ENCODE measurements around the gene ARID1B.

Gene ARID1B

DNA sequence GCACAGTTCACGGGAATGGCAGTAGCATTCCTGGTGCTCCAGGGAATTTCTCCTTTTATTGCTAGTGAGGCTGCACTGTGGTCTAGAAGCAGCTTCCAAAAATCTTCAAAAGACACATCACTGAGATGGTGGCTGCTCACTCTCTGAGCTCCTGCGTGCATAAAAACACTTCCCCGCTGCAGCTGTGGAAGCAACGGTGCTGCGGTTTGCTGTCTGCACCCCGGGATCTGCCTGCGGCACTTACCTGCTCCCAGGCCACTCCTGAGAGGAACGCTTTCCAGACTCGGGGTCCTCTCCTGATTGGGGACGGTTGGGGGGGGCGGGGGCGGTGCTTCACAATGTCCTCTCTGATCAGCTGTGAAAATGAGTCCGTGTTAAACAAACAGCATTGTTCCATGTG lies 468.3 kb downstream of the ARID1B start:
- H3K9me3 Mint-ChIP-seq: peaks cover 7 to 10% of the 10 kb centered on the region in 2 donors
- H3K4me1 Mint-ChIP-seq: peaks cover 1 to 4% of the 10 kb centered on the region in 2 donors
- ATAC-seq (replicated peaks): no peak
- H3K36me3 Mint-ChIP-seq: peaks cover 0 to 3% of the 10 kb centered on the region in 2 donors
- no peak overlapping the region for H3K27ac Mint-ChIP-seq
- peaks cover 16 to 31% of the 10 kb centered on the region in 2 donors for H3K27me3 Mint-ChIP-seq
- no peak overlapping the region for H3K4me3 Mint-ChIP-seq
- no peak for DNase-seq

DNA sequence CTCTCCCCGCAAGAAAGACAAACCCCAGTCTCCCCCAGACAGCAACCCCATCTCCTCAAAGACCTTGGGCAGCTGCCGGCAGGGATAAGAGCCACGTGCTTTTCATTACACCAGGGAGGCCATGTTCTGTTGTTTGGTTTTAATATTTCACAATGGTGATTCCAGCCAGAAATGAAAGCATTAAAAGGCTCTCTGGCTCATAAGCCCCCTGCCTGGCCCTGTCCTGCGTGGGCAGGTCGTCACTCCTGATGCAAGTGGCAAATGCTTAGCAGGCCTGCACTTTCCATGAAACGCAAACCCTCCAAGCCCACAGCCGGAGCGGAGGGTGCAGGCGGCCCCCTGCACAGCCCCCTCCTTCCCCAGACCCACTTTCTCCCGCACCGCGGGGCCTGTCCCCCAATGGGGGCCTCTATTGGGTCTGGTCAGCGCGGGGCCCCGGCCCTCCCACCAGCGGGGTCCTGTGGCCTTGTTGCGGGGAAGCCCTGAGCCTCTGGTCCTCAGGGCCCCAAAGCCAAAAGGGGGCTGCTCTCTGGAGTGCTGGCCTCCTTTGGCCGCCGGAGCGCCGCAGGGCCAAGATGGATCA lies 469.0 kb downstream of the ARID1B start:
- H3K4me3 Mint-ChIP-seq: no peak overlapping the region
- no peak for ATAC-seq (replicated peaks)
- peaks cover 7 to 10% of the 10 kb centered on the region in 2 donors for H3K9me3 Mint-ChIP-seq
- no peaks in the 10 kb centered on the region for H3K4me1 Mint-ChIP-seq
- peaks cover 0 to 3% of the 10 kb centered on the region in 2 donors for H3K36me3 Mint-ChIP-seq
- DNase-seq: no peak
- H3K27me3 Mint-ChIP-seq: peaks cover 13 to 26% of the 10 kb centered on the region in 2 donors
- H3K27ac Mint-ChIP-seq: no peak overlapping the region

DNA sequence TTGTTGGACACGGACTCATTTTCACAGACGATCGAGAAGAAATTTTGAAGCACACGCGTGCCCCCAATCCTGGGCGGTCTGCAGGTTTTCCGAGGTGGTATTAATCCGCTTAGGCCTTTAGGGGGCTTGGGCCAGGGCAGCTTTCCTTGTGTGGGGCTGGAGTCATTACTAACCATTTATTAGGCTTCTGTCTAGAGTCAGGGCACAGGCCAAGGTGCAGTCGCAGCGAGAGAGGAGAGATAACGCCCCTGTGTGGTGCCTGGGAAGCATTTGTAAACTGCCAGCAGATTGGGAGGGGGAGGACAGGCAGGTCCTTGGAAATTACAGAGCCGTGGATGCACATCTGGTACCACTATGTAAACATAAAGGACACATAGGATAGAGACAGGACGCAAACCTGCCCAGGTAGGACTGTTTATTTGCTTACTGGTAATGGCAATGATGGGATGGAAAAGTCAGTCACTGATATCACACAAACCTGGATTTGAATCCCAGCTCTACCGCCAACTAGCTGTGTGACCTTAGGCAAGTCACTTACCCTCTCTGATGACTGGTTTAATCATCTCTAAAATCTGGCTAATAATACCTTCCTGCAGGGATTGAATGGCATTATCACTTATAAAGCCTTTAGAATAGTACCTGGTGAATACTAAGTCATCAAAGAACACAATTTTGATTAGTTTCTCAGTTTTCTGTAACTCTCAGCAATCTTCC lies 469.8 kb downstream of the ARID1B start:
- no peak overlapping the region for H3K4me3 Mint-ChIP-seq
- no peak for DNase-seq
- ATAC-seq (replicated peaks): no peak
- H3K36me3 Mint-ChIP-seq: peaks cover 0 to 3% of the 10 kb centered on the region in 2 donors
- peaks cover 7 to 10% of the 10 kb centered on the region in 2 donors for H3K9me3 Mint-ChIP-seq
- peaks cover 17 to 26% of the 10 kb centered on the region in 2 donors for H3K27me3 Mint-ChIP-seq
- H3K27ac Mint-ChIP-seq: no peak overlapping the region
- H3K4me1 Mint-ChIP-seq: no peaks in the 10 kb centered on the region

DNA sequence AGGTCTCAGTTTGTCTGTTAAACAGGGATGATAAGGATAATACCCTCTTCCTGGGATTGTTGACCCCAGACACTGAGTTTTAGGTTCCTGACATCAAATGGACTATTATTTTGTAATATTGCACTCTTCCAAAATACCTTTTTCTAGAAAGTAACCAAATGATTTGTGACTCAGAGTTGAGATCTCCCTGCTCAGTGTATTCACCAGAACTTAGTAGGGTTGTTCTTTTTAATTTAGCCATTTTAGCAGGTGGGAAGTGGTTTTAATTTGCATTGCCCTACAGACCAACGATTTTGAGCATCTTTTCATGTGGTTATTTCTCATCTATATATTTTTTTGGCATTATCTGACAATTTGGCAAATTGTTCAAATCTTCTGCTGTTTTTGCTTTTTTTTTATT lies 471.1 kb downstream of the ARID1B start:
- DNase-seq: no peak
- H3K4me1 Mint-ChIP-seq: no peaks in the 10 kb centered on the region
- peaks cover 13 to 20% of the 10 kb centered on the region in 2 donors for H3K27me3 Mint-ChIP-seq
- peaks cover 7 to 10% of the 10 kb centered on the region in 2 donors for H3K9me3 Mint-ChIP-seq
- H3K36me3 Mint-ChIP-seq: peaks cover 0 to 3% of the 10 kb centered on the region in 2 donors
- no peak overlapping the region for H3K4me3 Mint-ChIP-seq
- no peak for ATAC-seq (replicated peaks)
- no peak overlapping the region for H3K27ac Mint-ChIP-seq

DNA sequence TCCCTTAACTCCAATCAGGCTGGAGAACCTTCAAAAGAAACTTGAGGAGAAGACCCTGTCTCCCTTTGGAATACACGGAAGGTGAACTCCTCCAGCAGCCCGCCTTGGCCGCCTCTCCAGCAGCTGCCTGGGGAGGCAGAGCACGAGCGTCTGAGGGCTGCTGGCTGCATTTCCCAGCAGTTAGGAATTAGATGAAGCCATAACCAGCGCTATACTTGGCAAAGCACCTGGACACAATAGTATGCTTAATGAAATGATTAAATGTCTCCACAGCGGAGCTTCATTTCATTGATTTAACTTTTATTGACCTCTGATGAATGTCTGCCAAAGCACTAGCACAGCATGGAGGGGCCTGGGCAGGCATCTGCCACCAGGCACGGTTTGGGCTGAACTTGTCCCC lies 472.6 kb downstream of the ARID1B start:
- Mint-ChIP-seq H3K27ac (no peak overlapping the region), H3K4me1 (no peaks in the 10 kb centered on the region), H3K36me3 (peaks cover 0 to 3% of the 10 kb centered on the region in 2 donors), H3K27me3 (peaks cover 11 to 14% of the 10 kb centered on the region in 2 donors), H3K9me3 (peaks cover 3 to 6% of the 10 kb centered on the region in 2 donors), H3K4me3 (no peak overlapping the region)
- no peak for ATAC-seq (replicated peaks)
- no peak for DNase-seq

DNA sequence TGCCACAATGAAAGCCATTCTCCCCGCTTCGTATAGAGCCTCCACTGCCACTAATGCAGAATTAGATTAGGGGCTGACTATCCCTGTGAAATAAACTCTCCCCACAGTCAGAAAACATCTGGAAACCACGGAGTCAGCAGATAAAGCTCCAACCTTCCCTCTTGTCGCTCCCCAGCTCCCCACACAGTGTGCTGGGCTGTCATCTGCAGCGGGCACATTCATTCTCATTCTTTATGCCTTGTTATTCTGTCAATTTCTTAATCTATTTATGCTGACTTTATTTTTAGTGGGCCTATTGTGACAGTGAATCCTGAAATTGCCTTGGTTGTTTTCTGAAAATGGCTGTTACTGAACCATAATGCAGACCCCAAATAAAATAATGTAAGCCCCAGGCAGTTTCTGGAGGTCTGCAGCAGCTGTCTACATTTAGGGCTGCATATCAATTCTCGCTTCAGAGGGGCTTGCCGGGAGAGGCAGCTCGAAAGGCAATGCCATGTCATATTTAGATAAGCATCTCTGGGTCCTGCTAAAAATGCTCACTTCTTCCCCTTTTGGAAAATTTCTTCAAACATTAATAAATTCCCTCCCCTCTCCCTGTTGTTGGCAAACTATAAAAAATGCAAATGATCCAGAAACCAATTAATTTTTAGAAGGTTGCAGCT lies 474.5 kb downstream of the ARID1B start:
- ATAC-seq (replicated peaks) (no peak), DNase-seq (no peak)
- no peak overlapping the region for H3K27ac Mint-ChIP-seq
- peaks cover 0 to 3% of the 10 kb centered on the region in 2 donors for H3K36me3 Mint-ChIP-seq
- no peak overlapping the region for H3K4me3 Mint-ChIP-seq
- H3K27me3 Mint-ChIP-seq: peaks cover 19 to 24% of the 10 kb centered on the region in 2 donors
- H3K4me1 Mint-ChIP-seq: no peaks in the 10 kb centered on the region
- H3K9me3 Mint-ChIP-seq: peaks cover 3 to 6% of the 10 kb centered on the region in 2 donors

DNA sequence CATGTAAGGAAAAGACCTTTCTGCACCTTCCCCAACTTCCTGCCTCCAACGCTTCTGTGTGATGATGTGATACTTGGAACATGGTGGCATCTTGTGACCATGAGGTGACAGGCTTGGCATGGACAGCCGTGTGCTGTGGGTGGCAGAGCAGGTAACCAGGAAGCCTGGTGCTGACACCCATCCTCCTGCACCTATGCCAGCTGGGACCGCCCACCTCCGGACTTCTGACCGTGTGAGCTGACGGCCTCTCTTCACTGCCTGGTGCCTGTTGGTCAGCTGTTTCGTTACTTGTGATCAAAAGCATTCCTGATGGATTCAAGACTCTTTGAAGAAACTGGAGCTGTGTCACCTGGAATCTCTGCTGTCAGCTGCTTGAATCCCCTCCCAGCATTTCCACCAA lies 475.8 kb downstream of the ARID1B start:
- Mint-ChIP-seq H3K27me3 (peaks cover 22 to 27% of the 10 kb centered on the region in 2 donors), H3K36me3 (peaks cover 0 to 3% of the 10 kb centered on the region in 2 donors), H3K9me3 (peaks cover 3 to 6% of the 10 kb centered on the region in 2 donors), H3K4me3 (no peak overlapping the region), H3K4me1 (no peaks in the 10 kb centered on the region), H3K27ac (no peak overlapping the region)
- ATAC-seq (replicated peaks) (no peak), DNase-seq (no peak)

DNA sequence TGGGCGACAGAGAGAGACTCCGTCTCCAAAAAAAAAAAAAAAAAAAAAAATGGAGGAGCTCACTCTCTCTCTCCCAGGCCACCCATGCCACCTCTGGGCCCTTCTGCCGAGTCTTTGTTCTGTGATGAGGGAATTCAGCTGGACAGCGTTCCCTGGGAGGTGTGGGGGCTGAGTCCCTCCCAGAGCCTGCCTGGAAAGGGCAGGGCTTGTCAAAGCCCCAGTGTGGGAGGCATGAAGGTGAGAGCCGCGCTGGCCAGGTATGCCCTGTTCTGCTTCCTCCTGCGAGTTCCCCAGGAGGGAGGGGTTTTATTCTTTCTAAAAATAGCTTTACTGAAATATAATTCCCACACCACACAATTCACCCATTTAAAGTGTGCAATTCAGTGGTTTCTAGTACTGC lies 476.5 kb downstream of the ARID1B start:
- H3K4me3 Mint-ChIP-seq: no peak overlapping the region
- peaks cover 27 to 29% of the 10 kb centered on the region in 2 donors for H3K27me3 Mint-ChIP-seq
- DNase-seq (no peak), ATAC-seq (replicated peaks) (no peak)
- no peaks in the 10 kb centered on the region for H3K4me1 Mint-ChIP-seq
- peaks cover 0 to 2% of the 10 kb centered on the region in 2 donors for H3K36me3 Mint-ChIP-seq
- H3K9me3 Mint-ChIP-seq: peaks cover 0 to under 1% of the 10 kb centered on the region in 2 donors
- no peak overlapping the region for H3K27ac Mint-ChIP-seq

DNA sequence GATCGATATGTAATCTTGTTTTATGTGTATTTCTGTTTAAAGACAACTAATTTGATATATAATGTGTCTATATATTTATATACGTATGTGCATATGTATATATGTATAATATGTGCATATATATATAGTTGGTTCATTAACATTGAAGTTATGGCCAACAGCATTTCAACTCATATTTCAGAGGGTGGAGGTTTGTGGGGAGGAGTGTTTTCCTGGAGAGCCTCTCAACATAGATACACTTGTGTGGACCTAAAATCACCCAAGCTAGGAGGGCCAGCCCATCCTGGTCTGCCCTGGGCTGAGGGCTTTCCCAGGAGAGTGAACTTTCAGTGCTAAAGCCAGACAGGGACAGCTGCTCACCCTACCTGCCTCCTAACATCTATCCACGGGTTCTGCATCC lies 477.4 kb downstream of the ARID1B start:
- Mint-ChIP-seq H3K27me3 (peaks cover 18 to 33% of the 10 kb centered on the region in 2 donors), H3K9me3 (no peaks in the 10 kb centered on the region), H3K4me1 (no peaks in the 10 kb centered on the region), H3K27ac (no peak overlapping the region), H3K36me3 (no peaks in the 10 kb centered on the region), H3K4me3 (no peak overlapping the region)
- ATAC-seq (replicated peaks) (no peak), DNase-seq (no peak)

DNA sequence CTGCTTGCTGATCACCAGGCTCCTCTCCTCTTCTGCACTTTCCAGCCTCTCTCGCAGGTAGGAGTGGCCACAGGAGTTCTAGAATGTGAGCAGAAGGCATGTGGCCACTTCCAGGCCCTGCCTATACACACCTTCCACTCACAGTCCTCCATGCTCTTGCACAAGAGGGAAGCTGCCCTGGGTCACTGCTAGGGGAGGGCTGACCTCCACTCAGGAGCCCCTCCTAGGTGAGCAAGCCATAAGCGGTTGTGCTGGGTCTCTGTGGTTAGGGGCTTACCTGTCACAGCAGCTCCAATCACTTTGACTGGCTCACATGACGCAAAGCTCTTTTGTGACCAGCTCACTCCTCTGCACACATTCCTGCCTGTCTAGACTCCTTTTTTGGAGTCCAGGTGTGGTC lies 477.9 kb downstream of the ARID1B start:
- no peaks in the 10 kb centered on the region for H3K4me1 Mint-ChIP-seq
- no peak overlapping the region for H3K27ac Mint-ChIP-seq
- no peak for DNase-seq
- H3K9me3 Mint-ChIP-seq: no peaks in the 10 kb centered on the region
- no peak overlapping the region for H3K4me3 Mint-ChIP-seq
- ATAC-seq (replicated peaks): no peak
- peaks cover 14 to 36% of the 10 kb centered on the region in 2 donors for H3K27me3 Mint-ChIP-seq
- H3K36me3 Mint-ChIP-seq: no peaks in the 10 kb centered on the region

DNA sequence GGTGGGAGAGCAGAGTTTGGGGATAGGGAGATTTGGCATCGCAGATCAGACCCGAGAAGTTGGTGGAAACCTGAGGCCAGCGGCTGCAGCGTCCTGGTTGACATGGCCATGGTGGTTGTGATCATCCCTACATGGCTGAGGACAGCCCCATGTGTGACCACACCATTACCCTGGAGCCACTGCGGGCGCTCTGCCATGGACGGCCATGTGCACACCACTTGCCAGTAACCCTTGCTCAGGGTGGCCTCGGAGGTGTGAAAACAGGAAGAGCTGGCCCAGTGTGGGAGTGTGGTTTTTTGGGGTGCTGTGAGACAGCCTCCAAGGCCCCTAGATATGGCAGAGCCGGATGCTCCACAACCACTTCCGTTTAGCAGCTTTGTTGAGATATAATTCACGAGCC lies 481.7 kb downstream of the ARID1B start:
- ATAC-seq (replicated peaks) (no peak), DNase-seq (no peak)
- no peaks in the 10 kb centered on the region for H3K36me3 Mint-ChIP-seq

DNA sequence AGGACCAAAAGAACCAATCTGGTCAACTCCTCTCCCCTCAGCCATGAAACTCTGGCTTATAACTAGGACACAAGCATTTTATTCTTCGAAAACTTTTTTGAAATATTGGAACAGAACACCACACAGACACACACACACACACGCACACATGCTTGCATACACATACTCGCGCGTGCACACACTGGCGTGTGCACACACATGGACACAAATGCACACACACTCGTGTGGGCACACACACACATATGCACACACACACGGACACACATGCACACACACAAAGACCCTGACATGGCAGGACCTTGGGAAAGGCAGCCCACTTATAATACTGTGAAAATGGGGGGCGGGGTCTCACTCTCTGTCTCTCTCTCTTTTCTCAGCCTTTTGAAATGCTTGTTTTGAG lies 482.3 kb downstream of the ARID1B start:
- DNase-seq (no peak), ATAC-seq (replicated peaks) (no peak)
- Mint-ChIP-seq H3K36me3 (no peaks in the 10 kb centered on the region), H3K9me3 (no peaks in the 10 kb centered on the region), H3K4me3 (no peak overlapping the region), H3K27me3 (peaks cover 14 to 26% of the 10 kb centered on the region in 2 donors), H3K4me1 (no peaks in the 10 kb centered on the region), H3K27ac (no peak overlapping the region)

More for the DNA sequence above, 481.7 kb downstream of the ARID1B start:
- Mint-ChIP-seq H3K9me3 (no peaks in the 10 kb centered on the region), H3K27ac (no peak overlapping the region), H3K27me3 (peaks cover 14 to 31% of the 10 kb centered on the region in 2 donors), H3K4me3 (no peak overlapping the region), H3K4me1 (no peaks in the 10 kb centered on the region)
